Heart left ventricle (tissue), 13 donors: ENCODE measurements around the gene PDX1.

Source experiments
- CTCF ChIP-seq, 12 donors: fragments of 200-600 bp; sonication (generic) in 4 of 12; IDR thresholded peaks; one replicate each; pipeline versions ENCODE4 v1.5.0 to v1.8.0; 2018 to 2022; ENCODE audit warnings: antibody characterized with exemption in 12 of 12, mild to moderate bottlenecking in 5 of 12
- POLR2A ChIP-seq, 2 donors: fragments of 450-650 bp; IDR thresholded peaks; one replicate each; pipeline ENCODE4 v1.6.1; 2017; ENCODE audit warnings: antibody characterized with exemption in 2 of 2, mild to moderate bottlenecking in 2 of 2, moderate library complexity in 2 of 2
- donor health status: ischemic (EF 13 %, LVEDD 7.1; RV severe dilation, severe dysfunction).
- donor health status: DM: no; HTN: yes; CAD: no.
- donor health status: DM: no; HTN: no; CAD: no.
- donor health status: ischemic (EF 25% LVEDD 6.9; RV normal size, moderate dysfunction).
- donor health status: ischemic (EF 25% LVEDD 5.7; RV mildly dilated, moderate dysfunction).
- donor health status: ischemic (EF 35%, LVEDD 5.7; RV mildly dilated, moderate dysfunction).
- donor health status: nonischemic (EF 11% LVEDD 7.7; RV severe dilation, severe dysfunction).
- donor health status: DM: yes; HTN: yes; CAD: no.
- donor health status: PGD.
- donor health status: ischemic (EF 29% LVEDD 5.4; RV normal size, mild dysfunction).
- donor health status: nonischemic (EF 23%, LVEDD 6.1; RV moderate dilation, normal function).

DNA sequence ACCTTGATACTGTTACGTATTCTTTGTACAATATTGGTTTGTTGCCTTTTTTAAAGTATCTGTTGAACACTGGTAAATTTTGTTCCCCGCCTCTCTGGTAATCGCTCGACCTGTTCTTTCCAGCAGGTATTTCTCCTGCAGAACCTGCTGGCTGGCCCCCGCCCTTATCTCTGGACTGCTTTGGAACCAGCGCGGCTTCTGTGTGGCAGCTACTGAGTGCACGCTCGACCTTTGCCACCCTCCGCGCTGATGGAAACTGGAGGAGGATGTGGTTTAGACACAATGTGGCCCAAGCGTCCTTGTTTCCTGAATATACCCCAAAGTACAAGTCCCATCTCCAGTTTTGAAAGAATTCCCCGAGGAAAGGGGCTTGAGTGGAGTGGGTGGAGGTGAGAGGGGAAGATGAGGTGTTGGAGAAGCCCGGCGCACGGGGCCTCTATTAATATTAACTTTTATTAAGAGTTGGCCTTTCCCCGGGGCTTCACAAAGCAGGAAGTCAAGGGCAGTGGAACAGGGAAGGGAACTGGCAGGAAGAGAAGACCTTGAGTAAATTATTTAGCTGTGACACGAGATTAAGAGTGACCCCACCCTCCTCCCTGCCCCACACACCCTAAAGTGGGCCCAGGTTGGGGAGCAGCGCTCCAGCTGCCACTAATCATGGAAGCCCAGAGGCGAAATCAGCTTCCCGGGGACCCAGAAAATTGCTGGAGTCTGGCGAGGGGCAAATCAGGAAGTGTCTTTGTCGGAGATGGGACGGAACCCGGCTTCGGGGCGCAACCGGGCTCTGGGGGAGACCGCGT, 33.3 kb downstream of the PDX1 start:
- TF ChIP-seq POLR2A (IDR thresholded peaks at IDR 0.05) (no peak), CTCF (IDR thresholded peaks at IDR 0.05) (no peak)
